IMR-90 (cell line): ENCODE data around the gene RBM28. TPM values are rescaled to one million over a fixed set of nuclear protein-coding genes. Genes with fewer than 3 reads are reported as not detected.

Experiments used
- ATAC-seq: fragments of 200-7000 bp; cut with Tn5 transposase; 2 replicates; pipeline ENCODE4 v1.9.1; 2020; ENCODE audit warnings: low read depth, mild to moderate bottlenecking, moderate library complexity
- BruUV-seq: library from RNA; stranded (reverse); fragments of 400-500 nt; replicated peaks from 2 replicates; lab custom pipeline; 2021; lab: Mats Ljungman, UMichigan
- CTCF ChIA-PET: fragments of 300-600 bp; formaldehyde crosslinking; extraction: SDS; loops from one replicate; lab custom pipeline; 2021; ENCODE audit warnings: antibody characterized with exemption; lab: Yijun Ruan, JAX
- POLR2A ChIA-PET: fragments of 300-600 bp; sonication (Branson Sonifier 250); formaldehyde crosslinking; loops from one replicate; lab custom pipeline; 2022; ENCODE audit warnings: antibody characterized with exemption; ENCODE audit not compliant: unreplicated experiment; lab: Charles Lee
- DNase-seq: peaks from one replicate; pipeline ENCODE4 v3.0.0; 2013
- H2AFZ ChIP-seq: replicated peaks from 2 replicates; pipeline ENCODE3; 2013; ENCODE audit warnings: low read length, mild to moderate bottlenecking; ENCODE audit not compliant: poor library complexity
- H2AK5ac ChIP-seq: 2 replicates; pipeline ENCODE4 v1.6.1; 2013; ENCODE audit warnings: low read depth, low read length, inconsistent platforms
- H2AK9ac ChIP-seq: replicated peaks from 2 replicates; pipeline ENCODE3; 2013; ENCODE audit warnings: mild to moderate bottlenecking, low read depth, low read length, moderate library complexity; ENCODE audit not compliant: poor library complexity
- H2BK120ac ChIP-seq: 2 replicates; pipeline ENCODE4 v1.6.1; 2013; ENCODE audit warnings: low read depth, low read length, inconsistent platforms
- H2BK15ac ChIP-seq: 3 replicates; pipeline ENCODE4 v1.6.1; 2013; ENCODE audit warnings: low read depth, low read length, inconsistent platforms
- H2BK20ac ChIP-seq: 2 replicates; pipeline ENCODE4 v1.6.1; 2013; ENCODE audit warnings: low read depth, mild to moderate bottlenecking, inconsistent platforms, low read length, moderate library complexity
- H2BK5ac ChIP-seq: 2 replicates; pipeline ENCODE4 v1.6.1; 2013; ENCODE audit warnings: mild to moderate bottlenecking, low read depth, low read length, inconsistent platforms; ENCODE audit not compliant: poor library complexity, severe bottlenecking
- H3K14ac ChIP-seq: replicated peaks from 2 replicates; pipeline ENCODE4 v1.6.1; 2013; ENCODE audit warnings: low read depth, low read length, inconsistent platforms
- H3K18ac ChIP-seq: 2 replicates; pipeline ENCODE4 v1.6.1; 2013; ENCODE audit warnings: low read depth, low read length, control low read depth
- H3K23ac ChIP-seq: 2 replicates; pipeline ENCODE4 v1.6.1; 2013; ENCODE audit warnings: low read depth, low read length, inconsistent platforms
- H3K27ac ChIP-seq: 2 replicates; pipeline ENCODE4 v1.5.1; 2013; ENCODE audit warnings: mild to moderate bottlenecking, control low read depth, low read length; ENCODE audit not compliant: insufficient read depth
- H3K27me3 ChIP-seq: 2 replicates; pipeline ENCODE4 v1.6.1; 2013; ENCODE audit warnings: low read length; ENCODE audit not compliant: control insufficient read depth, insufficient read depth
- H3K36me3 ChIP-seq: 2 replicates; pipeline ENCODE4 v1.6.1; 2013; ENCODE audit warnings: low read length, mixed read lengths; ENCODE audit not compliant: control insufficient read depth, insufficient read depth
- H3K4ac ChIP-seq: 2 replicates; pipeline ENCODE4 v1.6.1; 2013; ENCODE audit warnings: low read depth, low read length, inconsistent platforms
- H3K4me1 ChIP-seq: 2 replicates; pipeline ENCODE4 v1.6.1; 2013; ENCODE audit warnings: low read length, mixed read lengths; ENCODE audit not compliant: control insufficient read depth, insufficient read depth
- H3K4me2 ChIP-seq: 2 replicates; pipeline ENCODE4 v1.6.1; 2013; ENCODE audit warnings: low read depth, mild to moderate bottlenecking, control low read depth, low read length, moderate library complexity
- H3K4me3 ChIP-seq: 2 replicates; pipeline ENCODE4 v1.5.1; 2013; ENCODE audit warnings: low read depth, mild to moderate bottlenecking, control low read depth, low read length, moderate library complexity; ENCODE audit not compliant: insufficient read depth
- H3K56ac ChIP-seq: 2 replicates; pipeline ENCODE4 v1.6.1; 2013; ENCODE audit warnings: low read length, inconsistent platforms; ENCODE audit not compliant: insufficient read depth; ENCODE audit errors: extremely low read depth
- H3K79me1 ChIP-seq, 2 experiments: 2 replicates each; pipeline ENCODE4 v1.6.1; 2013; ENCODE audit warnings: low read length in 2 of 2, inconsistent platforms in 1 of 2, low read depth in 1 of 2
- H3K9ac ChIP-seq: 2 replicates; pipeline ENCODE4 v1.6.1; 2013; ENCODE audit warnings: low read depth, low read length, control low read depth
- H3K9me1 ChIP-seq: 2 replicates; pipeline ENCODE4 v1.6.1; 2013; ENCODE audit warnings: low read length, inconsistent platforms; ENCODE audit not compliant: insufficient read depth
- H3K9me3 ChIP-seq: 2 replicates; pipeline ENCODE4 v1.6.1; 2013; ENCODE audit warnings: low read length; ENCODE audit not compliant: control insufficient read depth, insufficient read depth
- H4K20me1 ChIP-seq: 2 replicates; pipeline ENCODE4 v1.6.1; 2013; ENCODE audit warnings: low read length, inconsistent platforms; ENCODE audit not compliant: insufficient read depth
- H4K5ac ChIP-seq: 2 replicates; pipeline ENCODE4 v1.6.1; 2013; ENCODE audit warnings: mild to moderate bottlenecking, low read depth, low read length, control low read depth
- H4K8ac ChIP-seq, 2 experiments: 2 replicates each; pipeline ENCODE4 v1.6.1; 2013; ENCODE audit warnings: low read depth in 2 of 2, low read length in 2 of 2, control low read depth in 1 of 2, inconsistent platforms in 1 of 2
- H4K91ac ChIP-seq: 2 replicates; pipeline ENCODE4 v1.6.1; 2013; ENCODE audit warnings: low read depth, low read length, inconsistent platforms; ENCODE audit not compliant: insufficient read depth
- BHLHE40 ChIP-seq: fragments of 150-350 bp; IDR thresholded peaks from 2 replicates; pipeline ENCODE4 v1.6.1; 2016; ENCODE audit warnings: mild to moderate bottlenecking, low read depth, low read length
- FOS ChIP-seq: fragments of 150-350 bp; IDR thresholded peaks from 2 replicates; pipeline ENCODE4 v1.6.1; 2016; ENCODE audit warnings: low read depth, low read length
- MAFK ChIP-seq: IDR thresholded peaks from 2 replicates; pipeline ENCODE4 v1.6.1; 2012; ENCODE audit warnings: low read depth, low read length, improper control_type of control experiment
- MAZ ChIP-seq: IDR thresholded peaks from 2 replicates; pipeline ENCODE4 v1.6.1; 2012; ENCODE audit warnings: low read depth, mild to moderate bottlenecking, low read length, improper control_type of control experiment, moderate library complexity, borderline replicate concordance
- MXI1 ChIP-seq: IDR thresholded peaks from 2 replicates; pipeline ENCODE4 v1.6.1; 2012; ENCODE audit warnings: low read depth, mild to moderate bottlenecking, low read length, moderate library complexity, borderline replicate concordance
- RAD21 ChIP-seq: IDR thresholded peaks from 2 replicates; pipeline ENCODE4 v1.6.1; 2012; ENCODE audit warnings: low read length, improper control_type of control experiment
- RCOR1 ChIP-seq: IDR thresholded peaks from 2 replicates; pipeline ENCODE4 v1.6.1; 2012; ENCODE audit warnings: mild to moderate bottlenecking, low read length, improper control_type of control experiment; ENCODE audit not compliant: insufficient replicate concordance
- RFX5 ChIP-seq: IDR thresholded peaks from 2 replicates; pipeline ENCODE4 v1.8.0; 2012; ENCODE audit warnings: low read depth, mild to moderate bottlenecking, low read length, moderate library complexity
- WGBS, 2 experiments: methylation state at CpG; one replicate each; pipeline versions ENCODE4 v1.1.5 to v1.1.7; 2013; ENCODE audit warnings: missing lambda C conversion rate in 2 of 2; ENCODE audit not compliant: insufficient read length in 1 of 2; ENCODE audit errors: extremely low coverage in 2 of 2; 5-methylcytosine and 5-hydroxymethylcytosine counted together
- dilution Hi-C: fragments of 300-500 bp; cut with HindIII; formaldehyde crosslinking; loops from one replicate; pipeline ENCODE4 v1.14.3; 2018; ENCODE audit warnings: low sequenced_read_pairs; ENCODE audit not compliant: unreplicated experiment
- in situ Hi-C: fragments of 300-500 bp; cut with MboI; formaldehyde crosslinking; loops from 3 replicates; pipeline ENCODE4 v1.14.3; 2019; ENCODE audit warnings: low sequenced_read_pairs, inconsistent platforms, mixed read lengths
- intact Hi-C: fragments of 100-400 bp; cut with micrococcal nuclease; formaldehyde crosslinking; loops from 2 replicates; pipeline ENCODE4 v1.10.0; 2022
- polyA plus RNA-seq, 3 experiments: library from polyadenylated mRNA; depleted of rRNA; stranded (reverse); fragments of >200 nt; gene quantifications; 2 replicates each; pipeline ENCODE4 v1.2.3, GENCODE V29; 2012; ENCODE audit warnings: low replicate concordance in 1 of 3
- total RNA-seq: library from RNA; depleted of rRNA; stranded (reverse); fragments of >200 nt; gene quantifications from 2 replicates; pipeline ENCODE4 v1.2.3, GENCODE V29; 2012
- TF ChIP-seq, protein P1 (sequence below): fragments of 150-350 bp; IDR thresholded peaks from 2 replicates; pipeline ENCODE4 v1.6.1; 2016; ENCODE audit warnings: low read depth, mild to moderate bottlenecking, low read length, moderate library complexity, borderline replicate concordance
- TF ChIP-seq, protein P2 (sequence below): conservative IDR thresholded peaks from 2 replicates; pipeline ENCODE4 v1.5.1; 2012; ENCODE audit warnings: mild to moderate bottlenecking, low read depth, low read length, improper control_type of control experiment

Gene RBM28
- total and polyA plus RNA-seq, 2 of the 4 experiments (the other 2 are of a cell fraction) = 12.4 to 20.4 TPM

DNA sequence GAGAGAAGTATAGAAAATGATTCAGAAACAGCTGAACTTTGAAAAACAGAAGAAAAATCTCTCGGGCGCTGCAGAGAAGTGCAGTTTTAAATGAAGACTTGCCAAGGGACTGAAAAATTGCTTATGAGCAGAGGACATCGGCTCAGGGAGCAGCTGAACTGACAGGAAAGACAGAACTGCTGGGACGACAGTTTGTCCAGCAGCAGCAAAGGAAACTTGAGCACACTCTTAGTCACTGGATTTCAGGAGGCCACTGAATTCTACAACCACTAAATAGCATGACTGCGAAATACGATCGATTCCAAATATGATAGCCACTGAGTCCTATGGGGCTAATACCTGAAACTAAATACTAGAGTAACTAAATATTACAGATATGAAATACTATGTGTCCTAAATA lies 59.6 kb downstream of the RBM28 start:
- no peak overlapping the region for H3K27ac ChIP-seq
- CTCF ChIA-PET = no interaction called here
- intact Hi-C loops = no loop called here

More for the DNA sequence above, 59.6 kb downstream of the RBM28 start:
- Histone ChIP-seq H2BK120ac (no peak overlapping the region), H2AK9ac (no peak overlapping the region), H4K20me1 (no peaks in the 10 kb centered on the region), H3K36me3 (no peaks in the 10 kb centered on the region), H3K56ac (no peak overlapping the region), H3K4ac (no peak overlapping the region), H3K9me3 (peaks cover 10% of the 10 kb centered on the region), H3K4me1 (no peaks in the 10 kb centered on the region), H4K5ac (no peak overlapping the region), H4K8ac (no peak overlapping the region), H3K79me1 (no peaks in the 10 kb centered on the region), H3K4me3 (no peak overlapping the region), H3K9ac (no peak overlapping the region), H2BK20ac (no peak overlapping the region), H3K4me2 (no peak overlapping the region), H2AFZ (no peak overlapping the region), H4K91ac (no peak overlapping the region), H3K14ac (no peak overlapping the region), H3K27me3 (no peaks in the 10 kb centered on the region), H3K9me1 (no peaks in the 10 kb centered on the region), H3K18ac (no peak overlapping the region), H2BK5ac (no peak overlapping the region), H2BK15ac (no peak overlapping the region), H2AK5ac (no peak overlapping the region), H3K23ac (no peak overlapping the region)
- WGBS, 2 experiments = 0% methylated on average over 1 of the region's 7 CpGs; no CpG with 5 or more reads in 1 of the 2 experiments
- in situ Hi-C loops = no loop called here
- POLR2A ChIA-PET = no interaction called here
- BruUV-seq = no TSS peak
- dilution Hi-C loops = no loop called here
- ATAC-seq = peak; percentile 35; the same call in 1 of the 2 replicates
- no peak for DNase-seq
- TF ChIP-seq RFX5 (no peak), MAFK (no peak), RCOR1 (no peak), BHLHE40 (no peak), MAZ (no peak), RAD21 (no peak), FOS (no peak), MXI1 (no peak)
- TF ChIP-seq, protein P1, sequence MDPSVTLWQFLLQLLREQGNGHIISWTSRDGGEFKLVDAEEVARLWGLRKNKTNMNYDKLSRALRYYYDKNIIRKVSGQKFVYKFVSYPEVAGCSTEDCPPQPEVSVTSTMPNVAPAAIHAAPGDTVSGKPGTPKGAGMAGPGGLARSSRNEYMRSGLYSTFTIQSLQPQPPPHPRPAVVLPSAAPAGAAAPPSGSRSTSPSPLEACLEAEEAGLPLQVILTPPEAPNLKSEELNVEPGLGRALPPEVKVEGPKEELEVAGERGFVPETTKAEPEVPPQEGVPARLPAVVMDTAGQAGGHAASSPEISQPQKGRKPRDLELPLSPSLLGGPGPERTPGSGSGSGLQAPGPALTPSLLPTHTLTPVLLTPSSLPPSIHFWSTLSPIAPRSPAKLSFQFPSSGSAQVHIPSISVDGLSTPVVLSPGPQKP = no peak
- TF ChIP-seq, protein P2, sequence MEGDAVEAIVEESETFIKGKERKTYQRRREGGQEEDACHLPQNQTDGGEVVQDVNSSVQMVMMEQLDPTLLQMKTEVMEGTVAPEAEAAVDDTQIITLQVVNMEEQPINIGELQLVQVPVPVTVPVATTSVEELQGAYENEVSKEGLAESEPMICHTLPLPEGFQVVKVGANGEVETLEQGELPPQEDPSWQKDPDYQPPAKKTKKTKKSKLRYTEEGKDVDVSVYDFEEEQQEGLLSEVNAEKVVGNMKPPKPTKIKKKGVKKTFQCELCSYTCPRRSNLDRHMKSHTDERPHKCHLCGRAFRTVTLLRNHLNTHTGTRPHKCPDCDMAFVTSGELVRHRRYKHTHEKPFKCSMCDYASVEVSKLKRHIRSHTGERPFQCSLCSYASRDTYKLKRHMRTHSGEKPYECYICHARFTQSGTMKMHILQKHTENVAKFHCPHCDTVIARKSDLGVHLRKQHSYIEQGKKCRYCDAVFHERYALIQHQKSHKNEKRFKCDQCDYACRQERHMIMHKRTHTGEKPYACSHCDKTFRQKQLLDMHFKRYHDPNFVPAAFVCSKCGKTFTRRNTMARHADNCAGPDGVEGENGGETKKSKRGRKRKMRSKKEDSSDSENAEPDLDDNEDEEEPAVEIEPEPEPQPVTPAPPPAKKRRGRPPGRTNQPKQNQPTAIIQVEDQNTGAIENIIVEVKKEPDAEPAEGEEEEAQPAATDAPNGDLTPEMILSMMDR = no peak
